Testis (tissue), 2 donors: ENCODE results near the gene DYRK1B.

Experiments
- CTCF ChIP-seq, 3 experiments: fragments of 450-650 bp in 2 of 3; fragments of 200-600 bp in 1 of 3; sonication (generic) in 1 of 3; IDR thresholded peaks; one replicate each; pipeline ENCODE4 v1.5.1; 2016 to 2019; ENCODE audit warnings: antibody characterized with exemption in 3 of 3, mild to moderate bottlenecking in 2 of 3, moderate library complexity in 1 of 3
- POLR2A ChIP-seq: fragments of 450-650 bp; IDR thresholded peaks from one replicate; pipeline ENCODE4 v1.6.1; 2017; ENCODE audit warnings: antibody characterized with exemption, mild to moderate bottlenecking, moderate library complexity

GRCh38 chr19:39865186-39865585 is 31.2 kb upstream of the DYRK1B start:
- TF ChIP-seq CTCF (IDR thresholded peaks at IDR 0.05) (no peak), POLR2A (no peak)
